A549 (cell line): ENCODE measurements around the gene MGMT. TPM values are rescaled to one million over a fixed set of nuclear protein-coding genes. Genes with fewer than 3 reads are reported as not detected.

Source experiments
- ATAC-seq, 2 experiments: fragments of 200-7000 bp in 1 of 2; fragments of >200 bp in 1 of 2; cut with Nextera tagmentation in 1 of 2; cut with Tn5 transposase in 1 of 2; 3 replicates each; pipeline versions ENCODE4 v1.8.0 to v1.9.1; 2018 to 2020; ENCODE audit warnings: mild to moderate bottlenecking in 1 of 2, moderate library complexity in 1 of 2
- CTCF ChIA-PET: fragments of 300-600 bp; sonication (Branson Sonifier 250); formaldehyde crosslinking; extraction: SDS; loops from one replicate; lab custom pipeline; 2021; ENCODE audit warnings: antibody characterized with exemption, inconsistent platforms; lab: Yijun Ruan, JAX
- POLR2A ChIA-PET: fragments of 350-600 bp; formaldehyde crosslinking; extraction: SDS; loops from one replicate; lab custom pipeline; 2021; ENCODE audit warnings: antibody characterized with exemption, inconsistent platforms; lab: Yijun Ruan, JAX
- DNase-seq, 2 experiments: peaks; one replicate each; pipeline versions ENCODE4 v3.0.0 to v3.0.0-alpha.2; 2011 to 2016; ENCODE audit warnings: low read depth in 1 of 2, low spot score in 1 of 2
- FAIRE-seq: peaks from 2 replicates; lab custom pipeline; 2011; peaks lifted over from hg19 to GRCh38; lab: Jason Lieb, UNC
- H3K27ac ChIP-seq, 2 experiments: fragments of >200 bp; sonication (Bioruptor Twin); formaldehyde crosslinking; 3 replicates each; pipeline ENCODE4 v1.5.1; 2016 to 2017
- H3K4me1 ChIP-seq: fragments of >200 bp; sonication (Bioruptor Twin); formaldehyde crosslinking; 3 replicates; pipeline ENCODE4 v1.6.1; 2016
- H3K4me2 ChIP-seq: fragments of >200 bp; sonication (Bioruptor Twin); formaldehyde crosslinking; 3 replicates; pipeline ENCODE4 v1.6.1; 2016
- H3K4me3 ChIP-seq: fragments of >200 bp; sonication (Bioruptor Twin); formaldehyde crosslinking; 3 replicates; pipeline ENCODE4 v1.5.1; 2016
- H3K9me3 ChIP-seq: fragments of >200 bp; sonication (Bioruptor Twin); formaldehyde crosslinking; 3 replicates; pipeline ENCODE4 v1.6.1; 2016
- CBX2 ChIP-seq: fragments of 200-600 bp; sonication (generic); IDR thresholded peaks from 2 replicates; pipeline ENCODE4 v1.6.1; 2016; ENCODE audit warnings: low read depth, mild to moderate bottlenecking, borderline replicate concordance
- CTCF ChIP-seq: fragments of >200 bp; sonication (Bioruptor Twin); formaldehyde crosslinking; IDR thresholded peaks from 3 replicates; pipeline ENCODE4 v1.5.1; 2016
- EHMT2 ChIP-seq: fragments of 200-600 bp; sonication (generic); IDR thresholded peaks from 2 replicates; pipeline ENCODE4 v1.6.1; 2016; ENCODE audit warnings: antibody characterized with exemption, low read depth, mild to moderate bottlenecking, moderate library complexity
- EP300 ChIP-seq, 2 experiments: fragments of >200 bp; sonication (Bioruptor Twin); formaldehyde crosslinking; IDR thresholded peaks; 2 replicates in 1 of 2; 3 replicates in 1 of 2; pipeline ENCODE4 v1.6.1; 2016 to 2017
- FOSL2 ChIP-seq, 2 experiments: fragments of 450-650 bp in 1 of 2; fragments of >200 bp in 1 of 2; sonication (Bioruptor Twin) in 1 of 2; formaldehyde crosslinking; IDR thresholded peaks; 2 replicates each; pipeline versions ENCODE4 v1.5.0 to v1.6.1; 2016 to 2020; ENCODE audit warnings: mild to moderate bottlenecking in 1 of 2, moderate library complexity in 1 of 2
- FOXS1 ChIP-seq: fragments of 250-450 bp; sonication (Bioruptor Pico); IDR thresholded peaks from 2 replicates; pipeline ENCODE4 v1.5.0; 2020; ENCODE audit warnings: mild to moderate bottlenecking, moderate library complexity
- GATA3 ChIP-seq: IDR thresholded peaks from 2 replicates; pipeline ENCODE4 v1.6.1; 2012; ENCODE audit warnings: borderline replicate concordance
- HDAC2 ChIP-seq: fragments of 200-600 bp; sonication (generic); IDR thresholded peaks from 2 replicates; pipeline ENCODE4 v1.6.1; 2016
- HES2 ChIP-seq: fragments of >200 bp; sonication (Bioruptor Twin); formaldehyde crosslinking; IDR thresholded peaks from 2 replicates; pipeline ENCODE4 v1.6.1; 2016
- JUN ChIP-seq, 2 experiments: fragments of >200 bp; sonication (Bioruptor Twin); formaldehyde crosslinking; IDR thresholded peaks; 2 replicates in 1 of 2; 3 replicates in 1 of 2; pipeline ENCODE4 v1.6.1; 2016 to 2017
- JUNB ChIP-seq: fragments of >200 bp; sonication (Bioruptor Twin); formaldehyde crosslinking; IDR thresholded peaks from 2 replicates; pipeline ENCODE4 v1.6.1; 2016
- KDM1A ChIP-seq: fragments of 200-600 bp; sonication (generic); IDR thresholded peaks from 2 replicates; pipeline ENCODE4 v1.6.1; 2016; ENCODE audit warnings: low read depth, mild to moderate bottlenecking
- NPAS2 ChIP-seq: fragments of 250-450 bp; sonication (Bioruptor Pico); IDR thresholded peaks from 2 replicates; pipeline ENCODE4 v1.8.0; 2022; ENCODE audit warnings: mild to moderate bottlenecking, moderate library complexity, borderline replicate concordance
- NR3C1 ChIP-seq: fragments of >200 bp; sonication (Bioruptor Twin); formaldehyde crosslinking; IDR thresholded peaks from 3 replicates; pipeline ENCODE4 v1.6.1; 2017
- POLR2A ChIP-seq: IDR thresholded peaks from 2 replicates; pipeline ENCODE4 v1.6.1; 2012; ENCODE audit warnings: mild to moderate bottlenecking, low read length
- RAD21 ChIP-seq, 2 experiments: fragments of >200 bp in 1 of 2; sonication (Bioruptor Twin) in 1 of 2; formaldehyde crosslinking in 1 of 2; IDR thresholded peaks in 1 of 2; conservative IDR thresholded peaks in 1 of 2; 2 replicates in 1 of 2; 3 replicates in 1 of 2; pipeline ENCODE4 v1.6.1; 2012 to 2018; ENCODE audit warnings: inconsistent platforms in 1 of 2
- REST ChIP-seq: fragments of 200-600 bp; sonication (generic); IDR thresholded peaks from 2 replicates; pipeline ENCODE4 v1.6.1; 2016; ENCODE audit warnings: antibody characterized with exemption, mild to moderate bottlenecking, moderate library complexity
- RNF2 ChIP-seq: fragments of 200-600 bp; sonication (generic); IDR thresholded peaks from 2 replicates; pipeline ENCODE4 v1.6.1; 2016; ENCODE audit warnings: low read depth, mild to moderate bottlenecking, antibody characterized with exemption, moderate library complexity, borderline replicate concordance
- SMC3 ChIP-seq: fragments of >200 bp; sonication (Bioruptor Twin); formaldehyde crosslinking; IDR thresholded peaks from 3 replicates; pipeline ENCODE4 v1.6.1; 2018; ENCODE audit warnings: inconsistent platforms
- SREBF2 ChIP-seq: fragments of 450-650 bp; IDR thresholded peaks from 2 replicates; pipeline ENCODE4 v1.6.1; 2014; ENCODE audit warnings: mild to moderate bottlenecking, moderate library complexity
- TFCP2L1 ChIP-seq: fragments of 250-450 bp; sonication (Bioruptor Pico); IDR thresholded peaks from 2 replicates; pipeline ENCODE4 v1.5.0; 2021; ENCODE audit warnings: mild to moderate bottlenecking
- TP53 ChIP-seq: fragments of 250-450 bp; sonication (Bioruptor Pico); IDR thresholded peaks from 2 replicates; pipeline ENCODE4 v1.5.0; 2021; ENCODE audit warnings: mild to moderate bottlenecking, moderate library complexity
- ZFP36 ChIP-seq: fragments of 450-650 bp; IDR thresholded peaks from 2 replicates; pipeline ENCODE4 v1.6.1; 2014; ENCODE audit warnings: borderline replicate concordance; ENCODE audit not compliant: partially characterized antibody
- ZSCAN20 ChIP-seq: fragments of 250-450 bp; sonication (Bioruptor Pico); IDR thresholded peaks from 2 replicates; pipeline ENCODE4 v1.8.0; 2022; ENCODE audit warnings: mild to moderate bottlenecking, moderate library complexity
- WGBS: methylation state at CpG from one replicate; pipeline ENCODE4 v1.1.6; 2017; ENCODE audit errors: missing lambda C conversion rate; 5-methylcytosine and 5-hydroxymethylcytosine counted together
- polyA plus RNA-seq, 4 experiments: library from polyadenylated mRNA; depleted of rRNA in 3 of 4; stranded (reverse); fragments of >200 nt; fragmentation: RNase III in 1 of 4; extraction: RNeasy Plus Mini Kit Qiagen cat#74134 plus additional on column Dnase treatment in 1 of 4; gene quantifications; 2 replicates in 3 of 4; 3 replicates in 1 of 4; pipeline ENCODE4 v1.2.3, GENCODE V29; 2011 to 2017
- TF ChIP-seq, protein P1 (sequence below): fragments of 450-650 bp; IDR thresholded peaks from 2 replicates; pipeline ENCODE4 v1.6.1; 2014; ENCODE audit warnings: antibody characterized with exemption

Gene MGMT
- polyA plus RNA-seq, 2 of the 4 experiments (the other 2 are of a cell fraction) = 4.9 to 5.2 TPM

DNA sequence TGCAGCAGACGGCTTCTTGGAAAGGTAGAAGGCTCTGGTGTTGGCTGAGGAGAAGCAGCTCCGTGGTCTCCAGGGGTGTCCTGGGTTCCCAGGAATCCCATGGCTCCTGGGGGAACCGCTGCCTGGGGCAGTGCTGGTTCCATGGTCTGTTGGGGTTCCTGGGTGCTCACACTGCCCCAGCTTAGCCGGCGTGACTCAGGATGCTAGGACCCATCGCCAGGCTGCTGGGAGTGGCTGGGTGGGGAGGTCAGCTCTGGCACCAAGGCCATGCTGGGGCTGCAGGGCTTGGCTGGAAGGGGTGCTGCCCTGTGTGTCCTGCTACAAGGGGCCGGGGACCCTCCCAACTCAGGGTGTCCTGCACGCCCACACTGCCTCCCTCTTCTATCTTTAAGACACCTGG is 9.4 kb downstream of the MGMT start (continued):
- TF ChIP-seq EHMT2 (no peak), NR3C1 (no peak), TFCP2L1 (no peak), TP53 (CRISPR knock-in tag) (no peak)
- TF ChIP-seq, all 56 proteins: peak for 0

- H3K4me3 ChIP-seq = no peak overlapping the region
- ATAC-seq = no peak
- FAIRE-seq = no peak
- H3K4me2 ChIP-seq = no peak overlapping the region
- ChIA-PET CTCF (no interaction called here), POLR2A (no interaction called here)
- no peak for DNase-seq
- H3K9me3 ChIP-seq = no peaks in the 10 kb centered on the region
- WGBS = 48% methylated on average over 4 of the region's 5 CpGs
- TF ChIP-seq SMC3 = no peak
- TF ChIP-seq FOSL2 (IDR thresholded peaks at IDR 0.05) = no peak
- no peak for TF ChIP-seq FOSL2 (CRISPR knock-in tag; IDR thresholded peaks at IDR 0.05)
- TF ChIP-seq, protein P1, sequence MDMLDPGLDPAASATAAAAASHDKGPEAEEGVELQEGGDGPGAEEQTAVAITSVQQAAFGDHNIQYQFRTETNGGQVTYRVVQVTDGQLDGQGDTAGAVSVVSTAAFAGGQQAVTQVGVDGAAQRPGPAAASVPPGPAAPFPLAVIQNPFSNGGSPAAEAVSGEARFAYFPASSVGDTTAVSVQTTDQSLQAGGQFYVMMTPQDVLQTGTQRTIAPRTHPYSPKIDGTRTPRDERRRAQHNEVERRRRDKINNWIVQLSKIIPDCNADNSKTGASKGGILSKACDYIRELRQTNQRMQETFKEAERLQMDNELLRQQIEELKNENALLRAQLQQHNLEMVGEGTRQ = no peak
- no peak for TF ChIP-seq HDAC2
- TF ChIP-seq REST = no peak
- no peak for TF ChIP-seq CBX2
- TF ChIP-seq NPAS2 (CRISPR knock-in tag) = no peak
- TF ChIP-seq FOXS1 = no peak
- TF ChIP-seq TP53 (CRISPR knock-in tag) = no peak
- TF ChIP-seq JUNB = no peak
- TF ChIP-seq RNF2 = no peak
- no peak for TF ChIP-seq POLR2A
- H3K4me1 ChIP-seq = no peaks in the 10 kb centered on the region
- no peak overlapping the region for H3K27ac ChIP-seq
These were observed 10.0 kb downstream of the MGMT start for GRCh38 chr10:129477051-129477450.

DNA sequence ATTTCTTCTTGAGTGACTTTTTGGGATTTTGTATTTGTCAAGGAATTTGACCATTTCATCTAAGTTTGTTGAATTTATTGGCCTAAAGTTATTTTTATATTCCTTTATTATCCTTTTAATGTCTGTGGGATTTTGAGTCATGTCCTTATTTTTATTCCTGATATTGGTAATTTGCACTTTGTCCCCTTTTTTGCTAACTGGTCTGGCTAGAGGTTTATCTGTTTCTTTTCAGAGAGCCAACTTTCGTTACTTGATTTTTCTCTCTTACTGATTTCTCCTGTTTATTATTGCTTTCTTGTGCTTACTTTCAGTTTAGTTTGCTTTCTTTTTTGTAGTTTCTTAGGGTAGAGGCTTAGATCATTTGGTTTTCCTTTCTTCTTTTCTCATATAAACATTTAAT is 14.6 kb downstream of the MGMT start:
- FAIRE-seq (no peak), ATAC-seq (no peak), DNase-seq (no peak)
- Histone ChIP-seq H3K4me1 (no peaks in the 10 kb centered on the region), H3K4me3 (no peak overlapping the region), H3K27ac (no peak overlapping the region), H3K4me2 (no peak overlapping the region), H3K9me3 (peaks cover 30% of the 10 kb centered on the region; the same call in 2 of the 3 replicates)
- POLR2A ChIA-PET = no interaction called here
- WGBS = 21% methylated on average over 1 of the region's 1 CpG
- CTCF ChIA-PET = no interaction called here
- TF ChIP-seq SREBF2 (no peak), TFCP2L1 (no peak), JUN (IDR thresholded peaks at IDR 0.05) (no peak), POLR2A (no peak), EP300 (IDR thresholded peaks at IDR 0.05) (no peak), ZSCAN20 (CRISPR knock-in tag) (no peak), ZFP36 (no peak), GATA3 (no peak), CTCF (no peak), RAD21 (conservative IDR thresholded peaks at IDR 0.05 in 1 of 2, IDR thresholded peaks at IDR 0.05 in 1 of 2) (no peak), KDM1A (no peak), HES2 (no peak), REST (no peak), NPAS2 (CRISPR knock-in tag) (no peak)
